ENCODE results near the gene ADD2.

ADD2 gene

GRCh38 chr2:70719231-70719630 lies 48.8 kb downstream of the ADD2 start:
- no peak for DNase-seq (ENCODE audit: low read depth)

DNA sequence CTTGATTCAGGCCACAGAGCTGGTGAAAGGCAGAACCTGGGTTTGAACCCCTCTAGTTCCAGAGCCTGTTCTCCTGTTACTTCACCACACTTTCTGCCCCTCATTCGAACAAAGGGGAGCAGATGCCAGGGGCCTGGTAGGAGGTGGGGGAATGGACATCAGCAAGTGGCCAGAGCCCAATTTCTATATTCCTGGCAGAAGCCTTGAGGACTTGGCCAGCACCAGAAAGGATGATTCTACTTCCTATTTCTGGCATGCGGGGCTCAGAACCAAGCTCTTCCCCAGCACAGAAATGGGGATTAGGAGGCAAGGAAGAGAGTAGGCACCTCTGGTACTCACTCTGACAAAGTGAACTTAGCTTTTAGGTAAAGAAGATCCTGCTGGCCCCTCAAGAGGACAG lies 49.3 kb downstream of the ADD2 start:
- DNase-seq (ENCODE audit: low read depth) = no peak

GRCh38 chr2:70718241-70718640 lies 49.8 kb downstream of the ADD2 start:
- DNase-seq (ENCODE audit: low read depth) = no peak

- no peak for DNase-seq (ENCODE audit: low read depth)
Observed at GRCh38 chr2:70717431-70718038, 50.5 kb downstream of the ADD2 start.

GRCh38 chr2:70716951-70717350 lies 51.0 kb downstream of the ADD2 start:
- DNase-seq (ENCODE audit: low read depth) = no peak

DNA sequence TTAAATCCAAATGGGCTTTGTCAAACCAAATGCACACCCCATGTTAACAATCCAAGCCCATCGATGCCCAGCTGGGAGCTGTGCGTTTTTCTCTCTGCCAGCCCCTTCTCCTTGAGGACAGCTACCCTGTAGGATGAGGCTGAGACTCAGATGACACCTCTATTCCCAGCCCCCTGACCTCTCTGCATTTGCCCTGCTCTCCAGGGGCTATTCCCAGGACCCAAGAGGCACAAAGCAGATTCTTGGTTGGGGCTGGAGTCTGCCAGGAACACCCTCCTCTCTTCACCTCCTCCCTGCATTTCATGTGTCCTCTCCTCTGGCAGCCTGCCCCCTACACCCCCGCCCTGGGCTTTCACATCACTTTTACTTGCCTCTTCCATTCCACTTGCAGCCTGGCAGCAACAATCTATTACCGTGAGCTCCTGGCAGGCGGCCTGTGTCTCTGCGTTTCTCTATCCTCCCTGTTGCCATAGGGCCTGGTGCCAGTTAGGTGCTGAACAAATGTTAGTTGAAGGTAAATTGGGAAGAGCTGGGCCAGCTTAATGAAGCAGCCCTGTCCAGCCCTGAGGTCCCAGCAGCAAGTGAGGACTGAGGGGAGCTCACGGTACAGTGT lies 51.8 kb downstream of the ADD2 start:
- DNase-seq (ENCODE audit: low read depth) = no peak

DNA sequence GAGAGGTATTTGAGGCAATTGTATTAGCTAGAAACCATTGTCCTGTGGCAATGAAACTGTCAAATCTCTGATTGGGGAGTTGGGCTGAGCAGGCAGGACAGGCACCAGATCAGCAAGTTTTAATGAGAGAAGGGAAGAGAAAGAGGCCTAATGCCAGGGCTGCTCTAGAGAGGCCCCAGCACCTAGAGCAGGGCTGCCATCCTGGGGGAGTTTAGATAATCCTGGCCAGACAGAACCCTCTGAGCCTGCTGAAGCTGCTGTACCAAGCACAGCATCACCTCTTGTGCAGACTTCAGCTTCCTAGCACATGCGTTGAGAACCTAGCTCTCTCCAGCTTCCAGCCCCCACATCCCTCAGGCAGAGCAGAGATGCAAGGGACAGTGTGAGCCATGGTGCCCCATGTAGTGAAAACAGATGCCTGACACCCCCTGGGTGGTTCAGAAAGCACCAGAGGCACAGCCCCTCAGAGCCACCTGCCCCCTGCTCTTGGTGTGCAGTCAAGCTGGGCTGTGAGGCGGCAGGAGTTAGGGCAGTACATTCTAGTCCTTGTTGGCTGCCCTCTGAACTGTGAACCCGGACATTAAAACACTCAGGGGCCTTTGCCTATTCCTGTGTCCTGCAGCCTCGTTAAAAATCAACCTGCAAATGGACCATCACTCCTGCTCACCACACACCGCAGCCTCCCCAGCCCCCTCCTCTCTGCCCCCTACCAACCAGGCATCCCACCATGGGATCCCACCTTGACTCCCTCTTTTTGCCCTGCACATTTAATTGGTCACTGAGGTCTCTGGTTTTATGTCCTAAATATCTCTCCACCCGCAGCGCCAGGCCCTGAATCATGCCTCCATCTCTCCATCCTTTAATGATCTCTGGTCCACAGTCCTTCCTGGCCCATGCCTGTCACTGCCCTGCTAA lies 52.7 kb downstream of the ADD2 start:
- DNase-seq (ENCODE audit: low read depth) = no peak

- DNase-seq (ENCODE audit: low read depth) = no peak
Observed at GRCh38 chr2:70714141-70714905, 53.7 kb downstream of the ADD2 start.

DNA sequence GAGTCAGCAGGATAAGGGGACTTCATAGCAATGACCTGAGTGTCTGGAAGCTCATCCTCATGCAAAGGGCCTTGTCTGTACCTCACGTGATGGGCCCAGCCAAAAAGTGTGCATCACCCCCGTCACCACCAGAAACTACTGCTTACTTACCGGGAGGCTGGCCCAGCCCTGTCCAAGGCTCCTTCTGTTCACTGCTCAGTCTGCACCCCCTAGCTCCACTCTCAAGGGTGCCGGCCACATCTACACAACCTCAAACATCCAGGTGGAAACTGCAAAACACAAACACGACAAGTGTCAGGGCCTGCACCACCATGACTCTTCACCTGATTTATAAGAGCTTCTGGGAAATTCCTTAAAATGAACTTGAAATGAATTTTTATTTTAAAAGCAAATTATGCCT lies 55.1 kb downstream of the ADD2 start:
- no peak for DNase-seq (ENCODE audit: low read depth)

- no peak for DNase-seq (ENCODE audit: low read depth)
Observed at GRCh38 chr2:70711191-70711590, 56.8 kb downstream of the ADD2 start.

- no peak for DNase-seq (ENCODE audit: low read depth)
Observed at GRCh38 chr2:70710038-70710690, 57.8 kb downstream of the ADD2 start.

- no peak for DNase-seq (ENCODE audit: low read depth)
Observed at GRCh38 chr2:70709275-70710037, 58.5 kb downstream of the ADD2 start.

GRCh38 chr2:70708376-70709199 lies 59.4 kb downstream of the ADD2 start:
- no peak for DNase-seq (ENCODE audit: low read depth)

DNA sequence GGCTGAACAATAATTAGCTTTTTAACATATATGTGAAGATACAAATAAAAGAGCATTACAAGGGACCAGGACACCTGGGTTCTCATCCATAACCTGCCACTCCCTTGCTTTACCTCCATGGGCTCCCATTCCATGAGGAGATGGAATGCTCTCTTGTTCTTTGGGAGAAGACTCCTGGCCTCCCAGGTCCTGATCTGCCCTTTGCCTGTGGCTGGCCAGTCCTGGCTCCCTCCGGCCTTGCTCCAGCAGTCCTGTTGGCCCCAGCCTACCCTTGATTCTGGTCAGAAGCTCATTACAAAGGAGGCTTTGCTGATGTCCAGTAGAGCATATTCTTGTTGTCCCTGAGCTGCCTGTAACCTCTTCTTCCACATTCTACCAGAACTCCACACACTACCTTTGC lies 60.3 kb downstream of the ADD2 start:
- no peak for DNase-seq (ENCODE audit: low read depth)

GRCh38 chr2:70706026-70706795 lies 61.8 kb downstream of the ADD2 start:
- DNase-seq (ENCODE audit: low read depth) = no peak

DNA sequence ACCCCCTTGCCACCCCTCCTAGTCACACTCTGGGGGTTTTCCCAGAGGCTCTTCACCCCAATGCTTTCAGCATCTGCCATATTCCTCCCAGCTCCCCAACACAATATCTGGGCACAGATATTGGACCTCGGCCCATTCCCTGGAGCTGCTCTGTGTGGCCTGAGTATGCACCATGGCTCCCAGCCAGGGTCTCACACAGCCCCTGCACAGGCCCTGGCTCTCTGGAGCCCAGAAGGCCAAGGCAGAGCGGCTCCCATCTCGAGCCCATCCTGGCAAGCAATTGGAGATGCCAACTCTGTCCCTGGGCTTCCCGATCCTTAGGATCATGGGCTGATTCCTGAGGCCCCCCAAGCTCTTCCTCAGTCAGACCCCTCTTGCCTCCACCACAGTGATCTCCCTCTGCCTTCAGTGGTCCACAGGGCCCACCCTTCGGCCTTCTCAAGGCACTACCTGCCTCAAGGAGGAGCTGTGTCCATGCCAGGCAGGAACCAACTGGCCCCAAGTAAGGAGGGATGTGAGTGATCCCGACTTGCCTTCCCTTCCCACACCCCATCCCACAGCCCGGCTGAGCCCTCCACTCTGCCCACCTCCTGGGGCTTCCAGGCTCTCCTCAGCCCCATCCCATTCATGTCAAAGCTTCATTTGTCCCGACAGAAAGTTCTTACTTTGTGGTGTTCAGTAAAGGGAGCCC lies 62.7 kb downstream of the ADD2 start:
- DNase-seq (ENCODE audit: low read depth) = no peak

DNA sequence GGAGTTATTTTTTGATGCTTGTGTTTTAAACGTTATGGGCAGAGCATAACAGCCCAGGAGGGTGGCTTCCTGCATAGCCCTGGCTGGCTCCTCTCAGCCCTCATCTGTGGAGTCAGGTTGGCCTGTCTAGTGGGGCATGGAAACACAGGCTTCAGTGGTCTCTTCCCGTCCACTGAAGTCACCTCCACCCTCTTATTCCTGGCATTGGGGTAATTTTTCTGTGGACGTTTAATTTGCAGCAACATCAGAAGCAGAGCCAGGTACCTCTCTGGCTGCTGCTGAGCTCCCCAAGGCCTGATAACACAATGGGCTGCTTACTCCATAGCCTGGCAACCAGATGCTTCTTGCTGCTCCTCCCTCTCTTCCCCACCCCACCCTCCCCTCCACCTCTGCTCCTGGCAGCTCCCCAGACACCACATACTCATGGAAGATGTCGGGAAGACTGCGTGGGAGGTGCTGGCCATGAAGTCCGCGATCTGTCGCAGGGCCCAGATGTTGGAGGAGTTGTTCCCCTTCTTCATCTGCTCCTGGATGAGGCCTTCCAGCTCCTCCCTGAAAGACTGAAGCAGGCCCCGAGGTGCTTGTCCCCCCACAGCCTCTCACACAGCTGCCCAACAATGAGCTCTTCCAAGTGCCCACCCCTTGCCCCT lies 64.0 kb downstream of the ADD2 start:
- no peak for DNase-seq (ENCODE audit: low read depth)

GRCh38 chr2:70702711-70703395 lies 65.1 kb downstream of the ADD2 start:
- no peak for DNase-seq (ENCODE audit: low read depth)
